Stimulated activated naive CD4-positive, alpha-beta T cell (primary cell): ENCODE data around the gene FOXA3.
"Not testable (repeated sequence)": the region's sequence is repeated elsewhere in the genome, so short reads cannot be mapped to it uniquely, and the experiment has no call there.

Source experiments
- DNase-seq, 6 experiments: peaks; one replicate each; lab custom pipeline; 2025; lab: John Stamatoyannopoulos, UW

Gene FOXA3

DNA sequence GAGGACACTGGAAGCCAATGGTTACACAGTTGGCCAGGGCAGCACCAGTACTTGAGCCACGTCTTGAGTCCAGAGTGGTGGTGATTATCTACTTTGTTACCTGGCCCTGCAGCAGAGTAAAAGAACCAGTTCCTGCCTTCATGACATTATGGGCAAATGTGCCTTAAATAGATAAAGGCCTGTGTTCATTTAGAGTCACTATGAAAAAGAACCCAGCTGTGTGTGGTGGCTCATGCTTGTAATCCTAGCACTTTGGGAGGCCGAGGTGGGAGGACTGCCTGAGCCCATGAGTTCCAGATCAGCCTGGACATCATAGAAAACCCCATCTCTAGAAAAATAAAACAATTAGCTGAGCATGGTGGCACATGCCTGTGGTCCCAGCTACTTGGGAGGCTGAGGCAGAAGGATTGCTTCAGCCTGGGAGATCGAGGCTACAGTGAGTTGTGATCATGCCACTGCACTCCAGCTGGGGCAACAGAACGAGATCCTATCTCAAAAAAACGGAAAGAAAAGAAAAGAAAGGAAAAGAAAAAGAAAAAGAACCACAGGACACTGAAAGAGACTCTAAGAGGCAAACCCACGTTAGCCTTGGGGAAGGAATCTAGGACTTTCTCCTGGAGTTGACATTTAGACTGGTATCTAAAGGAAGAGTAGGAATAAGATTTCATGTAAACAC, 25.2 kb downstream of the FOXA3 start:
- no peak for DNase-seq

DNA sequence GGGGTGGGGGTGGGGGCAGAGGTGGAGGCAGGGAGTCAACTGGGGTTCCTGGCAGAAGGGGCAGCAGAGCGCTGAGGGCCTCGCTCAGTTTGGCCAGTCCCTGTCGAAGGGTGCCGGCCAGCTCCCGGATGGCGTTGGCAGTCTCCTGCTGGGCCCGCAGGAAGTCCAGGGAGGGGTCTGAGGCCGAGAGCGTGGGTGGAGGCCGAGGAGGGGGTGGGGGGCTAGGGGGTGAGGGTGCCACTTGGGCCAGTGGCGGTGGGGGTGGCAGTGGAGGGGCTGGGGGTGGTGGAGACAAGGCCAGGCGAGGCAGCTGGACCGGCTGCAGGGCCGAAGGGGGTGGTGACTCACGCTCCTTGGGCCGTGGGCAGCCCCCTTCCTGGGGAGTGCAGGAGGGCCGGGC, 26.8 kb downstream of the FOXA3 start:
- DNase-seq: no peak

DNA sequence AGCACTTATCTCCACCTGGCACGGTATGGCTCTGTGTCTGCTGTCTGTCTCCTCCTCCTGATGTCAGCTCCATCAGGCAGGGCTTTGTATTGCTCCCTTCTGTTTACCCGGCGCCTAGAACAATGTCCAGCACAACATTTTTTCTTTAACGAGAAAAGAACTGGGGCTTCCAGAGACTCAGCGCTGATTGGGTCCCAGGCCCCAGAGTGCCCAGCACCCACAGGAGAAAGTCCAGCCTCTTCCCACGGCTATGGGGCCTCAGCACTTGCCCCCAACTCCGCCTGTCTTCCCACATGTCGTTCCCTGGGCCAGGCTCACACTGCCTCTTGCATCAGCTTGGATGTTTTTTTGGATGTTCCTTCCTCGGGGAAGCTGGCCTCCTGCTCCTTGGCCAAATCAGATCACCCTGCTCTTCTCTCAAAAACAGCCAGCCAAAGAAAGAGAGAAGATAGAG, 31.4 kb downstream of the FOXA3 start:
- DNase-seq: no peak

DNA sequence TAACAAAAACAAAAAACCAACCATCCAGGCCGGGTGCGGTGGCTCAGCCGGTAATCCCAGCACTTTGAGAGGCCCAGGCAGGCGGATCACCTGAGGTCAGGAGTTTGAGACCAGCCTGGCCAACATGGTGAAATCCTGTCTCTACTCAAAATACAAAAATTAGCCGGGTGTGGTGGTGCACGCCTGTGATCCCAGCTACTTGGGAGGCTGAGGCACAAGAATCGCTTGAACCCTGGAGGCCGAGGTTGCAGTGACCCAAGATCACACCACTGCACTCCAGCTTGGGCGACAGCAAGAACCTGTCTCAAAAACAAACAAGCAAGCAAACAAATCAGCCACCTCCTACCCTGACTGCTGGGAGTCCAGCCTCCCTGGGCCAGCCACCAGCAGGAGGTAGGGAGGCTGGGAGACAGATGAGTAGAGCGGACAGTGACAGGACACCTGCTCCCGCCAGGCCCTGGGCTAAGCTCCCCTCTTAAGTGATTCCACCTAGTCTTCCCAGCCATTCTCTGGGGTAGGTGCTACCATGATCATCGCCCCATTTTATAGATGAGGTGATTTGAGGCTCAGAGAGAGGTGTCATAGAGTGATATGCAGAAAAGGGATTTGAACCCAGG, 32.0 kb downstream of the FOXA3 start:
- not testable (repeated sequence) for DNase-seq

DNA sequence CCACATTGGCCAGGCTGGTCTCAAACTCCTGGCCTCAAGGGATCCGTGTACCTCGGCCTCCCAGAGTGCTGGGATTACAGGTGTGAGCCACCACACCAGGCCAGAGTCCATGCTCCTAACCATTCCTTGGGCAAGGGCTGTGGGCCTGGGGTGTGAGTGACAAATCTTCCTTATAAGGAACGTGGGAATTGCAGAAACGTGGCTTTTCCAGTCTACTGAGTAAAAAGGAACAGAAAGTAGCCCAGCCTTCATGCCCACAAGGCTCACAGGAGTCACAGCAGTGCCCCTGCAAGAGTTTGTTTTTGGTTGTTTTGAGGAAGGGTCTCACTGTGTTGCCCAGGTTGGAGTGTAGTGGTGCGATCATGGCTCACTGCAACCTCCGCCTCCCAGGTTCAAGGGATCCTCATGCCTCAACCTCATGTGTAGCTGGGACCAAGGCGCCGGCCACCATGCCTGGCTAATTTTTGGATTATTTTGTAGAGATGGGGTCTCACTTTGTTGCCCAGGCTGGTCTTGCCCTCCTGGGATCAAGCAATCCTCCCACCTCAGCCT, 33.2 kb downstream of the FOXA3 start:
- DNase-seq: no peak

DNA sequence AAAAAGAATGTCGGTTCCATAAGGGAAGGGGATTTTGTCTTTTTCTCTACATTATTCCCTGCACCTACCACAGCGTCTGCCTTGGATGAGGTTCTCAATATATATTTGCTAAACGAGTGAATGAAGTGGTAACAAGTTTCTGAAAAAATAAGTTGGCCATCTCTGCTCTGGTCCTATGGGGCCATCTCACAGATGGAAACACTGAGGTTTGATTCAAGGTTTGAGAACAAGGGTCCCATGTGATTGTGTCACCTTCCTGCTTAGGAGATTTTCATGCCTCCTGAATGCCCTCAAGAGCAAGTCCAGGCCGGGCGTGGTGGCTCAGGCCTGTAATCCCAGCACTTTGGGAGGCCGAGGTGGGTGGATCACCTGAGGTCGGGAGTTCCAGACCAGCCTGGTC, 35.1 kb downstream of the FOXA3 start:
- no peak for DNase-seq

DNA sequence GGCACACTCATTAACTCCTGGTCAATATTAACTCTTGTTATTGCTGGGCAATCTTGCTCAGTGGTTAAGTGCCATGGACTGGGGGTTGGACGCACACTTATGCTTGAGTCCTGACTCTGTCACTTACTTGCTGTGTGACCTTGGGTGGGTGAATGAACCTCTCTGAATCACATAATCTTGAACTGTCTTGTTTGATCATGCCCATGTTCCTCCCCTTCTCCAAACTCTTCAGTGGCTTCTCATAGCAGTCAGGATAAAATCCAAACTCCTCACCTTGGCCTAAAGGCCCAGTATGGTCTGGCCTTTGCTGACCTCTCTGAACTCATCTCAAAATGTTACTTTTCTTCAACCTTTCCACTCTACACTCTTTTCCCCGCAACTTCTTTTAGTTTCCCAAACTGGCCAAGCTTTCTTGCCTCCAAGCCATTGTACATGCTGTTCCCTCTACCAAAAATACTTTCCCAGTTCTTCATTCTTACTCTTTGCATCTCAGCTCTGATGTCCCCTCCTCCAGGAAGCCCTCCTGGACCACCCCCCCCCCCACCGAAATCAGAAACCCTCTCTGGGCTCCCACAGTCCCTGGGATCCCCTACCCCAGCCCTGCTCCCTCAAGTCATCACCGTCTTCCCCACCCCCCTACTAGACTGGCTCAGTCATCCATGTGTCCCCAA, 35.9 kb downstream of the FOXA3 start:
- no peak for DNase-seq

DNA sequence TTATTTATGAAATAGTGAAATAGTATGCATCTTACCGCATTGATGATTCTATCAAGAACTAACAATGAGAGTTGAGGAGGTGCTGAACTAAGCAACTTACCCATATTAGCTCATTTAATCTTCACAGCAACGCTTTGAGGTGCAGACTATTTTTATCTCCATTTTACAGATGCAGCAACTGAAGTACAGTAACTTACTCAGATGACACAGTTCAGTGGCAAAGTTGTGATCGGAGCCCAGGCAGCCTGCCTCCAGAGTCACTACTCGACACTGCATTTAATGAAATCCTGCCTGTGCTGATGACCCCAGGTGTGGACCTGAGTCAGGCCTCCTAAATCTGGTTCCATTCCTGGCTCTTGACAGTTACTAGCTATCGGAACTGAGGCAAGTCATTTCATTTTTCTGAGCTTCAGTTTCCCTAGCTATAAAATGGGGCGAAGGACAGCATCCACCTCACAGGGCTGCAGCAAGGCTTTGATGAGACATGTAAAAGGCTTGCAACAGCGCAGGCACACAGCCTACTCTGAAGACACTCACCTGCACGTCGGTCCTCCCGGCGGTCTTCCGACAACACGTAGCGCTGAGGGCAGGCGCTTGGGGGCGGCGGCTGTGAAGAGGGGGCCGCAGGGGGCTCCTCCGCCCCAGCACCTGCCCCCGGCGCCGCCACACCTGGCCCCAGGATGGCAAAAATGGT, 36.8 kb downstream of the FOXA3 start:
- DNase-seq: no peak

DNA sequence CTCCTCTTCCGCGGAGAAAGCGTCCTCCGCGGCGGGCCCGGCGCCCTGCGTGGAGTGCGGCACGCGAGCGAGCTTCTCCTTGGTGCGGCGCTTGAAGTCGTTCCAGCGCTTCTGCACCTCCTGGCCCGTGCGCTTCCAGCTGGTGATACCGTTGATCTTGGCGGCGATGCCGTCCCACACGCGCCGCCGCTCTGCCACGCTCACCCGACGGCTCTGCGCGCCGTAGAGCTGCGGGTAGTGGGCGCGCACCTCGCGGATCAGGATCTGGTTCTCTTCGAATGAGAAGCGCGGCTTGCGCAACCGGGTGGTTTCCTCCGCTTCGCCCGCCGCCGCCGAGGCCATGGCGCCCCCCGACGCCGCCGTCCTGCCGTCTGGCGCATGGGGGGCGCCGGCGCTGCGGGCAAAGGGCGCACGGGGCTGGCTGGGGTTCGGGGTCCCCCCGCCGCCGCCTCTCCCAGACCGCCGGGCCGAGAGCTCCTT, 37.3 kb downstream of the FOXA3 start:
- DNase-seq: peak in 5 of 6 experiments; percentile 9 to 37 (median 17)

DNA sequence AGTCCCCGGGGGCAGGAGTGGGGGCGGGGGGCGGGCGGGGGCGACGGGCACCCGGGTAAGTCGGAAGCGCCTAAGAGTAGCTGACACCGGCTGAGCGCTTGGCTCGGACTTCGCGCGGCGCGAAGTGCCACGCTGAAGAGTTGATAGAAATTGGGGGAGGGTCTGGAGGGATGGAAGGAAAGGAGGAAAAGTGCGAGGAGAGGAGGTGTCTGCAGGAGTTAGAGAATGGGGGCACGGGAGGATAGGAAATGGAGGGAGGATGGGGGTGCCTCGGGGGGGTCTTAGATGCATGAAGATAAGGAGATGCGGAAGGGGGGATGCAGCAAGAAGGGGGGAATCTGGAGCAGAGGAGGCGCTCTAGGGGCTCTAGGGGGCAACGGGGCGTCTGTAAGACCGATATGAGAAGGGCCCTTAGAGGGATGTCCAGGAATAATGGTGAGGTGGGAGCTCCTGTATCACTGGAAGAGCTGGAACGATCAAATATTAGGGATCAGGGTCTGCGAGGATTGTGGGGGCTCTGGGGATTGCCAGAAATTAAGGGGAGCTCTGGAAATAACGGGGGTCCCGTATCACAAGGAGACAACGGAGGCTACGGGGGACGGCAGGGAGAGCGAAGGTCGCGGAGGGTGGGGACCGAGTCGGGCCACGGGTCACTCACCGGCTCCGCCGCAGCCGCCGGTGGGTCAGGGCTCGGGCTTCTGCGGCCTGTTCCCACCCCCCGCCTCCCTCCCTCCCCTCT, 38.0 kb downstream of the FOXA3 start, which contains the start of gene MYPOP:
MYPOP (minus strand) TSS at position 702 of the 739 bp plus-strand sequence. CDS start 840 bp downstream, outside the sequence.
- DNase-seq: peak in 1 of 6 experiments; percentile 48

DNA sequence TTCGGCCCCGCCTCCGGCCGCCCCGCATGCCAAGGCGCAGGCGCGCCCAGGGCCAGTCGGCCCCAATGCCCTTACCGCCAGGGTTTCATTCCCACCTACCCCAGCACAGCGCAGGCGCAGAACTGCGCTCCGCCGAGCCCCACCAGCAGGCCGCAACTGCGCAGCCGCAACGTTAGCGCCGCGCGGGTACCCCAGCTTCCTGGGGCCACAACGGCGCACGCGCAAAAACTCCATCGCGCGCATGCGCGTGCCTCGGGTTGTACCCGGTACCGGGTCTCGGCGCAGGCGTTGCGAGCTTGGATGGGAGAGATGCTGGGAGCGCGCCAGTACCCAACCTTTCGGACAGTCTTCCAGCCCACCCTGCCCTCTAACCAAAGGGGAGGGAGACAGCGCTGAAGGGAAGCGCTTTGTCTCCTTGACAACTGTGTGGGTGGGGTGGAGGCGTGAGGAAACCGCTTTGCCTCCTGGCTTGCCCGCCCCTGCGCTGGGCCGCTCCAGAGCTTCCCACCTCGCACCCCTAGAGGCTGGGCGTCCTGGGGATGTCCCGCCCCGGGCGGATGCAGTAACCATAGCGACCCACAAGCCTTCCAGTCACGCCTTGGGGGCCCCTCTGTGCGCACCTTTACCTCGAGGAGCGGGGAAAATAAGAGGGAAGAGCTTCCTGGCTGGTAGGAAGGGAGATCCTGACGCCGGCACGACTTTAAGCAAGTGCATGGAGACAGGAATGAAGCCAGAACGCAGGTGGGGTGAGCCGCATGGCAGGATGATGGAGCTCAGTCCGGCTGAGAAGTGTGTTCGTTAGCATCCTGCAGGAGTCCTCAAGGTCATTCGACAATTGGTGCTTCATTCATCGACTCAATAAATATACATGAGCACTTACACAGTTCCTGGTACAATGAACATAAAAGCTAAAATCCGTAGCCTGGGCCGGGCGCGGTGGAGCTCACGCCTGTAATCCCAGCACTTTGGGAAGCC, 38.8 kb downstream of the FOXA3 start:
- DNase-seq: peak; percentile 97 to 99 (median 98)

DNA sequence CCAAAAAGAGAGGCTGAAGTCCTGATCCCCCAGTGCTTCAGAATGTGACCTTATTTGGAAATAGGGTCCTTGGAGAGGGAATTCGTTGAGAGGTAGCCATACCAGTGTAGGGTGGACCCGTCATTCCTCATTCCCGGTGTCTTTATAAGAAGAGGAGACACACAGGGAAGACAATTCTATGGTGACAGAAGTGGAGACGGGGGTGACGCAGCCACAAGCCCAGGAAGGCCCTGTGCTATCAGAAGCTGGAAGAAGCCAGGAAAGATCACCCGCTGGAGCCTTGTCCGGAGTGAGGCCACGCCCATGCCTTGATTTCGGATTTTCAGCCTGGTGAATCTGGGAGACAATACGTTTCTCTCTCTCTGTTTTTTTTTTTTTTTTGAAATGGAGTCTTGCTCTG, 40.9 kb downstream of the FOXA3 start:
- no peak for DNase-seq

DNA sequence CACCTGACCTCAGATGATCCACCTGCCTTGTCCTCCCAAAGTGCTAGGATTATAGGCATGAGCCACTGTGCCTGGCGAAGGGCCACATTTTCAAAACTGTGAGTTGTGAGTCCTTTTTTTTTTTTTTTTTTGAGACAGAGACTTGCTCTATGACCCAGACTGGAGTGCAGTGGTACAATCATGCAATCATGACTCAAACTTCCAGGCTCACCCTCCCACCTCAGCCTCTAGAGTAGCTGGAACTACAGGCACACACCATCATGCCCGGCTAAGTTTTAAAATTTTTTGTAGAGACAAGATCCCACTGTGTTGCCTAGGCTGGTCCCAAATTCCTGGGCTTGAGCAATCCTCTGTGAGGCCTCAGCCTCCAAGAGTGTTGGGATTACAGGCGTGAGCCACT, 42.1 kb downstream of the FOXA3 start:
- DNase-seq: no peak

DNA sequence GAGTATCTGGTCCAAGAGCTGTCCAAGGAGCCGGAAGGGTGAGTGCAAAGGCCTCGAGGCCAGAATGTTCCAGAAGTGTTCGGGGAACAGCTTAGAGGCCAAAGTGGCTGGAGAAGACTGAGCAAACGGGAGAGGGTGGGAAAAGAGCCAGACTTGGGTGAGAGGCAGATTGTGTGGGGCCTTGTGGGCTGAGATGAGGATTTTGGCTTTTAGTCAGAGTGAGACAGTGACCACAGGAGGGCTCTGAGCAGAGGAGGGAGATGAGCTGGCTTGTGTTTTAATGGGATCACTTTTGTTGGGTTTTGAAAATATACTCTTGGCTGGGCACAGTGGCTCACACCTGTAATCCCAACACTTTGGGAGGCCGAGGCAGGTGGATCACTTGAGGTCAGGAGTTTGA, 44.8 kb downstream of the FOXA3 start:
- no peak for DNase-seq

DNA sequence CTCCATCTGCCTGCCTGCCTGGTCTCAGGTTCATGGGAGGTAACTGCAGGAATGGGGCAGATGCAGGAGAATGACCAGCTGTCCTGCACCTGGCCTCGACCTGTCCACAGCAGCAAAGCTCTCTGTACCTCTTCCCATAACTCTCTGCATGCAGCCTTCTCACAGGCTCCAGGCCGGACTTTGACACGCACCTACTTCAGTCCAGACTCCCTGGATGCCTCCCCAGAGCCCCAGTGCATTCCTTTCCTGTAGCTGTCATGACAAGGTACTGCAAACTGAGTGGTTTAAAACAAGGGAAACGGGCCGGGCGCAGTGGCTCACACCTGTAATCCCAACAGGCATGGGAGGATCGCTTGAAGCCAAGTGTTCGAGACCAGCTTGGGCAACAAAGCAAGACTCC, 47.2 kb downstream of the FOXA3 start:
- no peak for DNase-seq

DNA sequence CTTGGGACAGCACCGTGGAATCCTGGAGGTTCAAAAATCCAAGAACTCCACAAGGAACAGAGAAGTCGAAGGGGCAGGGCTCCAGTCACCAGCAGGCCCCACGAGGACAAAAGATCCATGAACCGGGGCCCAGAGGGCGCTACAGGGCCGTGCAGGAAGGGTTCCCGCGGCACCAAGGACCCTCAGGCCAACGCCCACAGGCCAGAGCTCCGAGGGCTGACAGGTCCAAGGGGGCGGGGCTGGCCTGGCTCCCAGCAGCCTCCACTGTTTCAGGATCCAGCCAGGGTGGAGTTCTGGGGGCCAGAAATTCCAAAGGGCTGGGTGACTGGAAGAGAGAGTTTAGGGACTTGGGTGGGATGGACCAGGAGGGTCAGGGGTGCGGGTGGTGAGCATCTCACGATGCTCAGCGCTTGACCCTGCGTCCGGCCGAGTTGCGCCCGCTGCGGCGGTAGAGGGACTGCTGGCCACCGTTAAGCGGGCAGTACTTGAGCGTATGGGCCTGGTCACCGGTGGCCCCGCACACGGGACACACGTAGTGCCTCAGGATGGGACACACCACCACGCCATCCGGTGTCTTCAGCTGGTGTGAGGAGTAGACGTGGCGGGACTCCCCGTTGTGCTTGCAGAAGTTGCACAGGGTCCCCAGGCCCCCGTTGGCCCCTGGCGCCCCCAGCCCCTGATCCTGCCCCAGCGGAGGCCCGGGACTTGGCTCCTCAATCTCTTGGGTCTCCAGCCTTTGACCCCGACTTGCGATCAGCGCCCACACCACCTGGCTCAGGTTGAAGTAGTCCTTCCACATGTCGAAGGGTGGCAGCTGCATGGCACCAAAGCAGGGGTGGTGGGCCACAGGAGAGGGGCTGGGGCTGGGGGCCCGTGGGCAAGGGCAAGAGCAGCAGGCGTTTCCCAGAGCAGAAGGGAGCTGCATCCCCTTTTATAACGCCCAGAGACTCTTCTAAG, 50.0 kb downstream of the FOXA3 start, which contains the start of gene NANOS2:
NANOS2 (minus strand) TSS at position 905 of the 957 bp plus-strand sequence; CDS start at position 820, 85 bp downstream.
- no peak for DNase-seq

DNA sequence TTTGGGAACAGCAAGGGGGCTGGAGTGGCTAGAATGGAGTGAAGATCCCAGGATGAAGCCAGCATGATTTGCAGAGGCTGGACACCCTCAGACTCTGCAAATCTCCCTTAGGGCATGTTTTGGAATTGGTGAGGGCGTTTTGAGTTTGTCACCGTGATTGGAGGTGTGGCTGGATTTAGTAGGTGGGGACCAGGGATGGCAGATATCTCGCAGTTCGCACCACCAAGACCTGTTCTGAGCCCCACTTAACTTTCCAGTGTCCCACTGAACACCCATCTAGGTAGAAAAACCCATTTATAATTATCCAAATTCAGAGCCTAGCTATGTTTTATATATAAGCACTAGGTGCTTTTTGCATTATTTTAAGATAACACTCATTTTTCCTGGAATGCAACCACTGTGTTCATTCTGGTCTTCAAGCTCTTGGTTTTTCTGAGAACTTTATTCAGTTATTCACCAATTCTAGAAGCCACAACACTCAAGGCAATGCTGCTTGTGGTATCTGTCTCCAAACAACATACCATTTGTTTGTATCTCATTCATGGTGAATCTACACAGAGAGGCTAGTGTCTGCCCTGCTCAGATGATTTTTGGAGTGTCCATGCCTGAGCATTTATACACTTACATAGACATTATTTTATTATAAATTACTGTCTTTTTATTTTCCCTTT, 53.4 kb downstream of the FOXA3 start:
- DNase-seq: no peak

DNA sequence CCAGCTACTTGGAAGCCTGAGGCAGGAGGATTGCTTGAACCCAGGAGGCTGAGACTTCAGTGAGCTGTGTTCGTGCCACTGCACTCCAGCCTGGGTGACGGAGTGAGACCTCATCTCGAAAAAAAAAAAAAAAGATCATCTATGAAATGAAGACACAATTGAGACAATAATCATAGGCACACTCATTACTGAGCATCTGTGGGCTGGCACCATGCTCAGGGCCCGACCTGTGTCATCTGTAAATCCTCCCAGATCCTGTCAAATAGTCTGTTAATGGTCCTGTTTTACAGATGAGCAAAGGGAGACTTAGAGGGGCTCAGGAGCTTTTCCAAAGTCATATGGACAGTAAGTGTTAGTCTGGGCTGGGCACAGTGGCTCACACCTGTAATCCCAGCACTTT, 54.6 kb downstream of the FOXA3 start:
- DNase-seq: no peak
